GM11168 (cell line): Measurements from ENCODE around the gene PCDH9.
"Not testable (repeated sequence)": the region's sequence is repeated elsewhere in the genome, so short reads cannot be mapped to it uniquely, and the experiment has no call there.

Experiments
- in situ Hi-C: fragments of 300-500 bp; cut with MboI; formaldehyde crosslinking; loops from one replicate; pipeline ENCODE4 v1.12.0; 2022; ENCODE audit warnings: low sequenced_read_pairs; ENCODE audit not compliant: unreplicated experiment

PCDH9 gene

DNA sequence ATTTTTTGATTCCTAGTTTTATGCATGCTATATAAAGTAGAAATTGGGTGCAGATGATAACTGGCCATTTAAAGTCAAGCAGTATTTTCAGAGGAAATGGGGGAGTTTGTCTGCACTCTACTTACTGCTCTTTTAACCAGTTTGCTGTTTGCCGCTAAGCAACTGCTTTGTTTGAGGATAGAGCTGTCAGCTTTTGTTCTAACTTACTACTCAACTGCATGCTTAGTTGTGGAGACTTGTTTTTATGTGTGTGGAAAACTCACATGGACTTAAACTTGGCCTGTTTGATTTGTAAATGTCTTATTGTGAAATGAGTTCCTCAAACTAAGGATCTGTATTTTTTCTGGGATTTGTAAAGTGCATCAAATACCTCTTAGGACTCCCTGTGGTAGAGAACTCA lies 591.1 kb downstream of the PCDH9 start:
- in situ Hi-C loops, result no loop called here

DNA sequence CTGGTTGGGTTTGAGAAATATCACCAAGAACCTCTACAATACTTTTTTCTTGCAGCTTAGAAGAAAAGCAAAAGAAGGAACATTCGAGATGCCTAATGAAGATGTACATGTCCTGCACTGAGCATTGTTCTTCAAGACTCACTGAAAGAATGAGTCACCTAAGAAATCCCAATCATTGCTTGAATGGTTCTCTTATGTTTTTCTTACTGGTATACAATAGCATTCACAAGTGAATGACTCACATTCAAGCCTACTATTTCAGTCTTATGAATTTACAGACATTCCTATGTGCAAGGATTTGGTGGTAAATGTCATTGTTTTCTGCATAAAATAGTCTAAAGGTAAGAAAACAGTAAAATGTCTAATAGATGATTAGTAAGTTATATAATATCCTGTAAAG lies 594.6 kb downstream of the PCDH9 start:
- in situ Hi-C loops, result no loop called here

DNA sequence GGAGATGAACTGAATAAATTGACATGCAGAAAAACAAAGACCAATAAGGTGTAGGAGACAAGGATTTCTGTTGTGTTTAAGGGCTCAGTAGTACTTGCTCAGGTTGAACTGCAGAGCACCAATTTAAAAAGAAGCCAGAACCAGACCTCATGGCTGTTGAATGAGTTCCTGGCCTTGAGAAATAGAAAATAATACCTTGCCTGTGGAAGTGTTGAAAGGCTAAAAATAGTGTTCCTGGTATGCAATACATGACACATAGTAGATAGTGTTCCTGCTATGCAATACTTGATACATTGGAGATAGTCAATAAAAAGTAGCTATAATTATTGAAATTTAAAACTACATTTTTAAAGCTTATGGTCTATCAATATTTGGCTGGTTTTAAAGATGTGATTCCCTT lies 595.8 kb downstream of the PCDH9 start:
- in situ Hi-C loops, result no loop called here

DNA sequence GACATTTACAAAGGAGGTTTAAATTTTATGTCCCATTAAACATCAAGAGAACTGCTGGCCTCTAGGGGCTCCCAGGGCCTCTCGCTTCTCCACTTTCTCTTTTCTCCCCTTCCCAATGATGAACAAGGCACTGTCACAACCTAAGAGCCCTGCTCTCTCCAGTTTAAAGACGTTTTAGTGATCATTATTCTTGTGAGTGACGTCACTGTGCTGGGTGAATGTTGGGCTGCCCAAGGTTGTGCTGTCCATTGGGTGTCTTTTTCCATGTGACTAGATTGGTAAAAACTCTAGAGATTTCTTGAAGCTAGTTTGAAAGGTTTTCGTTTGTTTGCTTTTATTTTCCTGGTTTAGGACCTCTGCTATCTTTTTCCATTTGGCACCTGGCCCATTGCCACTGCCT lies 602.6 kb downstream of the PCDH9 start:
- in situ Hi-C loops, result no loop called here

DNA sequence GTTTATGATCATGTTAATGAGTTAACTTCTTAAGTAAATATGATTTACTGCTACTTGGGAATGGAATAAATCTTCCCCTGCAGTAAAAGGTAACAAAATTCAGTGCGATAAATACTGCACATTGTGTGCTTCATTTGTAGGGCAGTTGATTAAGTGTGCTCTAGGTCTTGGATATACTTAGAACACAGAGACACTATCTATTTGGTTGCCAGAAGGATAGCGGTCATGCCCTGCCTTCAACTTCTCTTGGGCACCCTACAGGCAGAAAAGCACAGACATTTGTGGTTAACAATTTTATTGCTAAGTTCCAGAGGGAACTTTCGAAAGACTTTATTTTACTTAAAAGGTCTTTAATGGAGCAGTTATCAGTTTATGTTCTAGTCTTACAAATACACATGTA lies 605.8 kb downstream of the PCDH9 start:
- in situ Hi-C loops, result no loop called here

DNA sequence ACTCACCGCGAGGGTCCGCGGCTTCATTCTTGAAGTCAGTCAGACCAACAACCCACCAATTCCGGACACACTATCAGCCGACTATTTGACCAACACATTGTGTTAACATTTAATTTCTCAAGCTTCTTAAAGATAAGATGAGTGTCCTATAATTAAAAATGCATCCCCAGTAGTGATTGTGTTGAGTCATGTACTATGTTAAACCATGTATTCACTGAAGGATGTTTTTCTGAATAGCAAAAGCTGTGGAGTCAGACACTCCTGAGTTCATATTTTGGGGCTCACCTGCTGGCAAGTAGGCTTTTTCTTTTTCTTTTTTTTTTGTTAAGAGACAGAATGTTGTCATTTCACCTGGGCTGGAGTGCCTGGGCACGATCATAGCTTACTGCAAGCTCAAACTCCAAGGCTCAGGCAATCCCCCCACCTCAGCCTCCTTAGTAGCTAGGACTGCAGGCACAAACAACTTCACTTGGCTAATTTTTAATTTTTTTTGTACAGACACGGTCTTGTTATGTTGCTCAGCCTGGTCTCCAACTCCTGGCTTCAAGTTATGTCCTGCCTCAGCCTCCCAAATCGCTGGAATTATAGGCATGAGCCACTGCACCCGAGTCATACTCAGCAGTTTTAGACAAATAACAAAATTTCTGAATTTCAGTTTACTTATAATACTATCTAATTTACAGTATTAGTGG lies 606.9 kb downstream of the PCDH9 start:
- in situ Hi-C loops, result no loop called here

DNA sequence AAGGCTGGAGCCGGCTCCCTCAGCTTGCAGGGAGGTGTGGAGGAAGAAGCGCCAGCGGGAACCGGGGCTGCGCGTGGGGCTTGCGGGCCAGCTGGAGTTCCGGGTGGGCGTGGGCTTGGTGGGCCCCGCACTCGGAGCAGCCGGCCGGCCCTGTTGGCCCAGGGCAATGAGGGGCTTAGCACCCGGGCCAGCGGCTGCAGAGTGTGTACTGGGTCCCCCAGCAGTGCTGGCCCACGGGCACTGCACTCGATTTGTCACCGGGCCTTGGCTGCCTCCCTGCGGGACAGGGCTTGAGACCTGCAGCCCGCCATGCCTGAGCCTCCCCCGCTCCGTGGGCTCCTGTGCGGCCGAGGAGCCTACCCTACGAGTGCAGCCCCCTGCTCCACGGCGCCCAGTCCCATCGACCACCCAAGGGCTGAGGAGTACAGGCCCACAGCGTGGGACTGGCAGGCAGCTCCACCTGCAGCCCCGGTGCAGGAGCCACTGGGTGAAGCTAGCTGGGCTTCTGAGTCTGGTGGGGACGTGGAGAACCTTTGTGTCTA lies 608.2 kb downstream of the PCDH9 start:
- in situ Hi-C loops, result not testable (repeated sequence)

DNA sequence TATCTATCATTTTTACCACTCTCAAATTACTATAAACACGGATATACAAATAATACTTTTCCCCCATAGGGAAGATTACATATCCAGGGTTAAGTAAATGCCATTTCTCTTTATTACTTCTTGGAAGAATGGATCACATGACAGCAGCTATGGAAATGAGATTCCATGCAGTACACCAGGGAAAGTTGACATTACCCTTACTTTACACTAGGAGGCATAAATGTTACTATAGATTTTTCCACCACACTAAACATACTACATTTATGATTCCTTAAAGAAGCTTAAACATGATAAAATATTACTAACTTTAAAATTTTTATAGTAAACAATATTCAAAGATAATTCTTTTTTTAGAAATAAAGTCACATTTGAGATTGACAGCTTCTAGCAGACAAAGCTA lies 611.4 kb downstream of the PCDH9 start:
- in situ Hi-C loops, result no loop called here

DNA sequence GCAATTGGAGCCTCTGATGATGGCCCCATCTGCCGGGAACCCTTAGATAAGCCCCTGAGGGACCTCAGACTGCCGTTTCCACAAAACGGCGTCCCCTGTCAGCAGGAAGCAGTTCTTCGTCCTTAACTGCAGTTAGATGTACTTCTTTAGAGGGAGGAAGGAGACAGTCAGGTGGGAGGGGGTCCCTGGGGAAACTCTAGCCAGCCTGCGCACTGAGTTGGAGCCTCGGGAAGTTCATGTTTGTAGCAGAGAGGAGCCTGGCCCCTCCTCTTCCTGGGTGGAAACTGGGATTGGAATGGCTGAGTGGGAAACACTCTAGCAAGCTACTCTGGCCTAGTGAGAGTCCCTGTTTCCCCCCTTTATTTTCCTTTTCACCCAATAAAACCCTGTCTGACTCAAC lies 612.4 kb downstream of the PCDH9 start:
- in situ Hi-C loops, result no loop called here

DNA sequence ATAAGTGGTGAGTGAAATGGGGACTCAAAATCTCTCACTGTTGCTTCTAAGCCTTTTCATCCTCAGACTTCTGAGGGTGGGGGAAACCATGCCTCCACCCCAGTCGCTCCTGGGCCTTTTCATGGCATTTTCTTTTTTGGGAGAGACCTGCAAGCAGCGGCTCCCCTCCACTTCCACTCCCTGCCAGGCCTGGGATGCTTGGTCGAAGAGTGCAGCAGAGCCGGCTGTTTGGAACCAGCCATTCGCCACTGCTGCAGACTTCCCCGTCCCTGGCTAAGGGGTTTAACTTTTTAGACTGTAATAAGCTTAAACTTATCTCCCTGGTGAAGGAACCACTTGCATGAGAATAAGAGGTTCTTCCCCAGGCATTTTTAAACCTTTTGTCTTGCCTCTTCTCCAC lies 617.2 kb downstream of the PCDH9 start:
- in situ Hi-C loops, result no loop called here

DNA sequence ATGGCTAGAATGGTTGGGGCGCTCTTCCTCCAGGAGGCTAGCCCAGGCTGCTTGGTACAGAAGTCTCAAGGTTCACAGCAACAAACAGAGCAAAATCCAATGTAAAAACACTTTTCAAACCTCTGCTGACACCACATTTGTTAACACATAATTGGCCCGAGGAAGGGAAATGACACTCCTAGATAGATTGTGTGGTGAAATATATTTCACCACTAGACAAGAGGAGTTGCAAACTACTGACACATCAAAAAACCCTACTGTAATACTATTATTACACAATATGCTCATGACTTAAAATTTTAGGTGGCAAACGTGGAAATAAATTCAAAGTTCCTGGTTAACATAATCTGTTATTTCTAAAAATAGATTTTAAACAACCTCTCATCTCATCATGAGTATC lies 643.6 kb downstream of the PCDH9 start:
- in situ Hi-C loops, result no loop called here

DNA sequence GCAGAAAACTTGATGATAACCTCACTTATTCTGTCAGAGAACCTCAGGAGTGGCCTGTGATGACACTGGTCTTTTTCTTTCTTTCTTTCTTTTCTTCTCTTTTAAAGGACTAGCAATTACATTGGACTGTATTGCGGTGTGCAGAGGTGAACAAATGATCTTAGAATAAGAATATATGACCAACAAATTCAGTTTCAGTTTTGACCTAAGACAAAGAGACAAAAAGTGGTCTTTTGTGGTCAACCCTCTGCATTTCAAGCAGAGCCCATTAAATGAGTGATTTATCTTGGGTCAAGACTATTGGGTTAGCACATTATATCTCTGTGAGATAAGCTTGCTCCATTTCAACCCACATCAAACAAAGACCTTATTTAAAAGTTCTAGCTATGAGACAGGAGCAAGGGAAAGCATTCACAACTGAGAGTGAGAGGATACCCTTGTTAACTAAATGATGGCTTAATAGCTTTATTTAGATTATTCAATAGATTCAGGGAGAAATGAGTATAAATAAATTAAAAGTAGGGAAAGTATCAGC lies 644.4 kb downstream of the PCDH9 start:
- in situ Hi-C loops, result no loop called here

DNA sequence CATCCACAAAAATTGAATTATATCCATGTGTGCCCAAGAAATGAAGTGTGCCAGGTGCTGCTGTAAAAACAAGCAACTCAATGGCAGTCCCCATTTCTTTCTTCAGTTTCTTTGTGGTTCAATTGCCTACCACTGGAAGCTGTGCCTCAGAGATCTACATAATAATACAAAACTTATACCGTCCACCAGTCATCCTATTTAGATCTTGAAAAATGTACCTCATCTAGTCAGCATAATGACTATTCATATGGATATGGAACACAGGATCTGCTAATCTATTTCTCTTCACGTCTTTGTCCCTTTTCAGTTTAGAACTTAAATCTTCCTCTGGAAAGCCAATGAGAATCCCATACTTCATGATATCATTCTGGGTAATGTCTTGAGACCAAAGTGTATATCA lies 648.5 kb downstream of the PCDH9 start:
- in situ Hi-C loops, result no loop called here

DNA sequence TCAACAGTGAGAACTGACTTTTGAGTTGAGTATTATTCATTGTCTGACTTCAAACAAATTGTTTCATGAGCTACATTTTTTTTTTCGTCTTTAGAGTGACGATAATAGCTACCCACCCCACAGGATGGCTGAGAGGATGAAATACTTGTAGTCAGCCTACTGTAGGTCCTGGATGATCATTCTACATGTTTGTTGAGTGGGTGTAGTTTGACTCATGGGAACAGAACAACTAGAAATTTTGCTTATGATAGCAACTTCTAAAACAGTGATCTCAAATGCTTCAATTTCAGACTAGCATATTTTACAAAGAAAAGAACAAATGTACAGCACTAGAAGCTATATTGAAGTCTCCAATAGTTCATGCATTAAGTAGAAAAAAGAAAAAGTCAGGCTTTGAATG lies 651.8 kb downstream of the PCDH9 start:
- in situ Hi-C loops, result no loop called here

DNA sequence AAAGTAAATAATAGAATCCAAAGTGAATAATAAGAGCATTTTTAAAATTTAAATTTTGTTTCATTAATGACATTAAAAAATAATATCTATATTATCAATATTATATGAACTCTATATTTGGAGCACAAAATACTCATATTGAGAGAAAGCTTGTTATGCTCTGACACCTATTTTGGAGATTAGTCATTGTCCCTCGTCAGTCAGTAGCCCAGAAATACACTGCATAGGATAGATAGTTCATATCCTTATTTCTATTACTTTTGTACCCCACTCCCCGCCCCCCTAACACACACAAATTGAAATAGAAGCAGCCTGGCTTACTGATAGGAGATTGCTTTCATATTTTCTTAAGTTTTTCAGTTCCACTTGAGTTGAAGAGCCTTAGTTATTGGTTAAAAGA lies 652.8 kb downstream of the PCDH9 start:
- in situ Hi-C loops, result no loop called here

DNA sequence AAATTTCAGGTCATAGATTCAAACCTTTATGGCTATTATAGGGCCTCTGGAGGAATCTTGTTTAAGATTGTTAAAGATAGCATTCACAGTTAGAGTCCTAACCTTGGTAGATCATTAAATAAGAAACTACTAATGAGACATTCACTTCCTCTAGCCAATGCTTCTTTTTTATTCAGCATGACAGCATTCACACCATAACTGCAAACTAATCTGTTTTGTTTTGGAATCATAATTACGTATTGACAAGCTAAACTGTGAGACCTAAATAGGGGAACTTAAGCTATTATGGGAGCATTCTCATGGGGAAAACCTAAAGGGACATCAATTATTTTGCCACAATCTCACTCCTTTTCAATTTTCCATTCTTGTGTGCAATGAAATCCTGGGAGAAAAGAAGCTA lies 653.8 kb downstream of the PCDH9 start:
- in situ Hi-C loops, result no loop called here

DNA sequence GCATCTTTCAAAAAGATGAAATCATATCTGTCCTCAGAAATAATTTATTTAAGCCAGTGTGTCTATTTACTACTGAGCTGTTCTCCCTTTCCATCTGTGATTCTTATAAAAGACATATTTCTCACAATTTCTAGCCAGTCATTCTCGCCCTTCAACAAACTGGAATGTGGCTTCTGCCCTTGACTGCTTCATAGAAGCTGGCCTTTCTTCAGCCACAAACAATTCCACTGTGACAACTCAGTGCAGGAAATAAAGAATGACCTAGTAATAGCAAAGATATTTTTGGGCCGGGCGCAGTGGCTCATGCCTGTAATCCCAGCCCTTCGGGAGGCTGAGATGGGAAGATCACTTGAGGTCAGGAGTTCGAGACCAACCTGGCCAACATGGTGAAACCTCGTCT lies 655.5 kb downstream of the PCDH9 start:
- in situ Hi-C loops, result no loop called here

DNA sequence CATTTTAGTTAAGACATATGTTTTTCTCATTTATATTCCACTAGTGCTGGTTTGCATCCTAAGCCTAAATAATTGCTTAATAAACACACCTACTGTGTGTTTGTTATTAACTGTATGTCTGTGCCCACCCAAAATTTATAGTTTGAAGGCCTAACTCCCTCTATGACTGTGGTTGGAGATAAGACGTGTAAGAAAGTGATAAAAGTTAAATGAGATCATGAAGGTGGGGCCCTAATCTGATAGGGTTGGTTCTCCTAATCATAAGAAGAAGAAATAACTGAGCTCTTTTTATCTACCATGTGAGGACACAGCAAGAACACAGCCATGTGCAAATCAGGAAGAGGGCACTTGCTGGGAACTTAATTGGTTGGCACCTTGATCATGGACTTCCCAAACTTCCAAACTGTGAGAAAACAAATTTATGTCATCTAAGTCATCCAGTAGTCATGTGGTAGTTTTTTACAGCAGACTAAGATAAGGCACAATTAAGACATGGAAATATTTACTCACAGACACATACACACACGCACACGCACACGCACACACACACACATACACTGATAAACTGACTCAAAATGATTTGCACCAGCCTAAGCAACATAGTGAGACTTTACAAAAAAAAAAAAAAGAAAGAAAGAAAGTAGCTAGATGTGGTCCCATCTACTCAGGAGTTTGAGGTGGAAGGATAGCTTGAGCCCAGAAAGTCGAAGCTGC lies 662.1 kb downstream of the PCDH9 start:
- in situ Hi-C loops, result no loop called here

DNA sequence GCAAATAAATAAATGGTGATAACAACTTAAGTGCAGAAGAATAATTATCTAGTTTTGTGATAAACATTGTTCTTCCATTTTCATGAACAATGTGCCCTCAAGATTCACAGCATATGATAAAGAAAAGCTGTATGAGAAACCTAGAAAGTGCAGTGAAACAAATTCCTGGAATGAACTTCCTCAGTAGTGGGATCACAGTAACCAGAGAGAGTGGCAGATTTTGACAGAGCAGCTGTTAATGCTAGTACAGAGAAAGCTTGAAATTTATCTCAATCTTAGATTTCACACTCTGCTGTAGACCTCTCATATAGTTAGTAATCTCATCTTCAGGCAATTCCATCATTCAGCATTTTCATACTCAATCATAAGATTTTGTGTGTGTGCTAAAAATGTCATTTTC lies 664.9 kb downstream of the PCDH9 start:
- in situ Hi-C loops, result no loop called here

DNA sequence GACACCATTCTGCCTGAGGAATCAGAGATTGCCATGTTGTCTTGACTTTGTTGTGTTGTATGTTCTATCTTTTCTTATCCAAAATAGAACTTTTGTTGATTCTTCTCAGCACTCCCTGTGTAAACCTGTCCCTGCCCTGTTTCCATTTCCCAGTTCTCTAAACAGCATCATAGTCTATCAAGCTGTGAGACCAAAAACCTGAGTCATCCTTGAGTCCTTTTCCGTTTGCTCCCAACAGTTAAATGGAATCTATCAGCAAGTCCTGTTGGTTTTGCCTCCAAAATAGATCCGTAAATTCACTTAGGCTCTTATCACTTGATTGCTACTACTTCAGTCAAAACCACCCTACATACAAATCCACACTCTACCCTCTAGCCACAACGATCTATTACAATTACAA lies 667.1 kb downstream of the PCDH9 start:
- in situ Hi-C loops, result no loop called here

DNA sequence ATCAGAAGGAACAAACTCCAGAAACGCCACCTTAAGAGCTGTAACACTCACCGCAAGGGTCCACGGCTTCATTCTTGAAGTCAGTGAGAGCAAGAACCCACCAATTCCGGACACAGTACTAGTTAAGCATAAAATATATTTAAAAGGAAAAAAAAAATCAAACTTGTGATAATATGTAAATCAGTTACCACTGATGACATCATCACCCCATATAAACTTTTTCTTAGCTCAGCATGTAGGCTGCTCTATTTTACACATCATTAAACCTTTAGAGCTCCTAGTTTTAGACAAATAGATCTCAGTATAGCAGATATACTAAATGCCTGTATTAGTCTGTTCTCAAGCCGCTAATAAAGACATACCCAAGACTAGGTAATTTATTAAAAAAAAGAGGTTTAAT lies 668.1 kb downstream of the PCDH9 start:
- in situ Hi-C loops, result no loop called here

DNA sequence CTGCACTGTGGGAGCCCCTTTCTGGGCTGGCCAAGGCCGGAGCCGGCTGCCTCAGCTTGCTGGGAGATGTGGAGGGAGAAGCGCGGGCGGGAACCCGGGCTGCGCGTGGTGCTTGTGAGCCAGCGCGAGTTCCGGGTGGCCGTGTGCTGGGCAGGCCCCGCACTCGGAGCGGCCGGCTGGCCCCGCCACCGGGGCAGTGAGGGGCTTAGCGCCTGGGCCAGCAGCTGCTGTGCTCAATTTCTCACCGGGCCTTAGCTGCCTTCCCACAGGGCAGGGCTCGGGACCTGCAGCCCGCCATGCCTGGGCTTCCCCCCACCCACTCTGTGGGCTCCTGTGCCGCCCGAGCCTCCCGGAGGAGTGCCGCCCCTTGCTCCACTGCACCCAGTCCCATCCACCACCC lies 669.1 kb downstream of the PCDH9 start:
- in situ Hi-C loops, result no loop called here
